Measurements from ENCODE around the gene STKLD1. TPM values are rescaled to one million over a fixed set of nuclear protein-coding genes. Genes with fewer than 3 reads are reported as not detected.
A peak's percentile ranks its signal among the peaks of the same experiment; 100 is the strongest.
"Not testable (repeated sequence)": the region's sequence is repeated elsewhere in the genome, so short reads cannot be mapped to it uniquely, and the experiment has no call there.

Gene STKLD1
- total RNA-seq, 1 donor from 2014 or later: 0.75 TPM

DNA sequence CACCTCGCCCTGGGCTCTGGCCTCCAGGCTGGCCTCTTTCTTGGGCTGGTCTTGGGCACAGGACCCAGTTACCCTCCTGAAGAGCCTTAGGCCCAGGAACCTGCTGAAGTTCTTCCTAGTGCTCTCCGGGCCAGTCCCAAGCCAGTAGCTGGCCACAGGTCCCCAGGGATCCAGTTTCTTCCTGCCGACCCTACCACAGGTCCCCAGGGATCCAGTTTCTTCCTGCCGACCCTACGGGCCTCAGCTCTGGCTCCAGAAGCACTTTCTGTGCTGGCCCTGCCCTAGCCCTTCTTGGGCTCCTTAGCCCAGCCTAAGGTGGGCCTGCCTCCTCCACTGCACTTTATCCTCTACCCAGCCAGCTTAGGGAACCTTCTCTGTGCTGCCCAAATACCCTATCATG is 65.4 kb downstream of the STKLD1 start:
- DNase-seq (ENCODE audit: low spot score): no peak

DNA sequence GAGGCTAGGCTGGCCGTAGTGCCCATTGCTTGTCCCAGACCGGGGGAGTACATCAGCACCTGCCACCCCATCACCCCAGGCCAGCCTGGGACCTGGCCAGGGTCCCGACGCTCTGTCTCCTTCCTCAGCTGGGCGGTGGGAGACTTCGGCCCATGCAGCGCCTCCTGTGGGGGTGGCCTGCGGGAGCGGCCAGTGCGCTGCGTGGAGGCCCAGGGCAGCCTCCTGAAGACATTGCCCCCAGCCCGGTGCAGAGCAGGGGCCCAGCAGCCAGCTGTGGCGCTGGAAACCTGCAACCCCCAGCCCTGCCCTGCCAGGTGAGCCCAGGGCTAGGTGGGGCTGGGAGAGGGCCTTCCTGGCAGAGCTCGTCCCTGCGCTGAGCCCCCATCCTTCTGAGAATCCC is 67.1 kb downstream of the STKLD1 start:
- no peak for DNase-seq (ENCODE audit: low spot score)

DNA sequence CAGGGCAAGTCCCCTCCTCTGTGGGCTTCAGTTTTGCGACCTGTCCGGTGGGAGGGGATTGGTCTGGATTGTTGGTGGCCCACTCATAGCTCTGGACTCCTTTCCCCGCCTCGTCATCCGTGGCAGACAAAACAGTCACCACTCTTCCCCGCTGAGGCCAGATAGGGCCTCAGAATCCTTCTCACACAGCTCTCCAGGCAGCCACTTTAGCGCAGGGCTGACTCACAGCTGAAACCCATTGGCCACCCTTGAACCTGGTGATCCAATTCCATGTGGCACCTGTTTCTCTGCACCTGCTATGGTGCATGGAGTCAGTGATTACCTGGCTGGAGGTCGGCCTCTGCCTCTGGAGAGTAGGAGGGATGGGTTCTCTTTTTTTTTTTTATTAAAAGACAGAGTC is 67.8 kb downstream of the STKLD1 start:
- no peak for DNase-seq (ENCODE audit: low spot score)

DNA sequence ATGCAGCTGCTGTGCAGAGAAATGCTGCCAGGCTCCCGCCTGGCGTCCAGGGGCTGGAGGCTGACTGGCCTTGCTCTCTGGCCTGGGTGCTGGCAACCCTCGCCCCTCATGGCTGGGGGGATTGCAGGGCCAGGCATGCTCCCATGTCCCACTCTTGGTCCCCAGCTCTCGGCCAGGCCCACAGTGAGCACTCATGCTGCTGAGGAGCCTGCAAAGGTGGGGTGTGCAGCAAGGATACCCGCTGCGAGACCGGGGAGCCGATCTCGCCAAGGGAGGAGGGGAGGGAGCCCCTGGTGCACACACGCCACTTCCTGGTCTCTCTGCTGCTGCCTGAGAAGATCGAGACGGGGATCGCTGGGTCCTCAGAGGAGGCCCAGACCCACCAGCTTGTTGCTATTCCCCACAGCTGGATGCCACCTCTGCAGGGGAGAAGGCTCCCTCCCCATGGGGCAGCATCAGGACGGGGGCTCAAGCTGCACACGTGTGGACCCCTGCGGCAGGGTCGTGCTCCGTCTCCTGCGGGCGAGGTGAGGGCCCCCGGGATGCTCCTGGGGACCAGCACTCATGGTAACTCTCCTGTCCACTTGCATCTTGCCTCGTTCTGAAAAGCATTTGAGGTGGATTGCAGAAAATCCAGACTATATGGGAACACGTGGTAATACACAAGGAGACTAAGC is 69.3 kb downstream of the STKLD1 start:
- DNase-seq (ENCODE audit: low spot score): no peak

DNA sequence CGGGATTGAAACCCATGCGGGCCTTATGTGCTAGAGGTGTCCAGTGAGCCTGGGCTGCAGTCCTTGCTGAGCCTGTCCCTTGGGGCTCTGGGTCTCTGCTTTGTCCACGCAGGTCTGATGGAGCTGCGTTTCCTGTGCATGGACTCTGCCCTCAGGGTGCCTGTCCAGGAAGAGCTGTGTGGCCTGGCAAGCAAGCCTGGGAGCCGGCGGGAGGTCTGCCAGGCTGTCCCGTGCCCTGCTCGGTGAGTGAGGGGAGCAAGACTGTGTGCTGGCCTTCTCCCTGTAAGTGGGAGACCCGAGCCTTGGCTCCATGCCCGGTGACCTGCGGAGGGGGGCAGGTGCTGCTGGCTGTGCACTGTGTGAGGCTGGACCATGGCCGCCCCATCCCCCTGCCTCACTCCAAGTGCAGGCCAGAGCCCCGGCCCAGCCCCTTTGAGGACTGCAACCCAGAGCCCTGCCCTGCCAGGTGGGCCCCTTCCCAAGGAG is 72.4 kb downstream of the STKLD1 start:
- DNase-seq (ENCODE audit: low spot score): no peak

DNA sequence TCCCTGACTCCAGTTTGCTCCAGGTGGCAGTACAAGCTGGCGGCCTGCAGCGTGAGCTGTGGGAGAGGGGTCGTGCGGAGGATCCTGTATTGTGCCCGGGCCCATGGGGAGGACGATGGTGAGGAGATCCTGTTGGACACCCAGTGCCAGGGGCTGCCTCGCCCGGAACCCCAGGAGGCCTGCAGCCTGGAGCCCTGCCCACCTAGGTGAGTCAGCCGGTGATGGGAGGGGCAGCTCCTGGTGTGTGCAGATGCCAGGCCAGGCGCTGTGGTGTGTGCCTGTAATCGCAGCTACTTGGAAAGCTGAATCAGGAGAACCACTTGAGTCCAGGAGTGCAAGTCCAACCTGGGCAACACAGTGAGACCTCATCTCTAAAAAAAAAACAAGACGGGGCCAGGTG is 73.6 kb downstream of the STKLD1 start:
- peak; percentile 77 for DNase-seq (ENCODE audit: low spot score)

DNA sequence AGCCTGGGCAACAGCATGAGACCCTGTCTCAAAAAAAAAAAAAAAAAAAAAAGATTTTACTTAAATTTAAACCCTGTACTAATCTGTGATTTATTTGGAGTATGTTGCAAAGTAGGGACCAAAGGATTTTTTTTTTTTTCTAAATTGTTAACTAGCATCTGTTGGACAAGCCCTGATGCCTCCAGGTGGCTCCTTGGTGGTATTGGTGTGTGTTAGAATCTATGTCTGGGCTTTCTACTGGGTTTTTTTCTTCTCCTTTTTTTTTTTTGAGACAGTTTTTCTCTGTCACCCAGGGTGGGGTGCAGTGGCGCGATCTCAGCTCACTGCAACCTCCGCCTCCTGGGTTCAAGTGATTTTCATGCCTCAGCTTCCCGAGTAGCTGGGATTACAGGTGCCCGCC is 75.7 kb downstream of the STKLD1 start:
- not testable (repeated sequence) for DNase-seq (ENCODE audit: low spot score)

DNA sequence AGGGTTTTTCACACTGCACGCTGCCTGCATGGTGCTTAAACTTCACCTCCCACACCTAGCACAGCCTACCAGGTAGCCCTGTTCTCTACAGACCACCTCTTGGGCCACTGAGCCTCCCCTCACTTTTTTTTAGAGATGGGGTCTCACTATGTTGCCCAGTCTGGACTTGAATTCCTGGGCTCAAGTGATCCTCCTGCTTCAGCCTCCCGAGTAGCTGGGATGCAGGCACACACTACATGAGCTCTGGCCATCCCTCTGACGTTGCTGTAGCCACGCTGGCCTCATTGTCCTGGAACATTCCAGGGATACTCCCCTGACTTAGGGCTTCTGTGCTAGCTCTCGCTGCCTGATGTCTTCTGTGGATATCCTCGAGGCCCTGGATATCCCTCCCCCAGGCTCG is 76.4 kb downstream of the STKLD1 start:
- no peak for DNase-seq (ENCODE audit: low spot score)

DNA sequence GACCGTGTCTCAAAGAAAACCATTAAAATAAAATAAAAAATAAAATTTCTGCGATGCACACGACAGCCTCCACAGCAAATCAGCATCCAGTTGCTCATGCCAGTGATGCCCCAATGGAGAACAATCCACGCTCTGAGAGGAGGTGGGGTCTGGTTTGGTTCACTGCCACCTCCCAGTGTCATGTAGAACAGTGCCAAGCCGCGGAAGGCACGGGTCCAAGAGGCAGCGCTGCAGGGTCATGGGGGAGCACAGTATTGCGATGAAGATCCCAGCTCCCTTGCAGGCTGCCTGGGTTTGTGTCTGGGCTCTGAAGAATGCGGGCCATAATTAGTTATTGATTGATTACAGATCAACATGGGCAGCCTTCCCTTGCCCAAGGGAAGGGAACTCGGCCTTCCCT is 77.5 kb downstream of the STKLD1 start:
- DNase-seq (ENCODE audit: low spot score): no peak

DNA sequence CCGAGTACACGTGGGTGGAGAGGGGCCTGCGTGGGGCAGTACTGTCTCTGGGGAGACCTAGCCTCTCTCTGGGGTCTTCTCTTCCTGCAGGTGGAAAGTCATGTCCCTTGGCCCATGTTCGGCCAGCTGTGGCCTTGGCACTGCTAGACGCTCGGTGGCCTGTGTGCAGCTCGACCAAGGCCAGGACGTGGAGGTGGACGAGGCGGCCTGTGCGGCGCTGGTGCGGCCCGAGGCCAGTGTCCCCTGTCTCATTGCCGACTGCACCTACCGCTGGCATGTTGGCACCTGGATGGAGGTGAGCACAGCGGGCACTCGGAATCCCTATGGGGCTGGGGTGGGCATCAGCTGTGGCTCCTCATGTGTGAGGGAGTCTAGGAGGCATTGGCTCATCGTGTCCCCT is 78.2 kb downstream of the STKLD1 start:
- DNase-seq (ENCODE audit: low spot score): no peak

DNA sequence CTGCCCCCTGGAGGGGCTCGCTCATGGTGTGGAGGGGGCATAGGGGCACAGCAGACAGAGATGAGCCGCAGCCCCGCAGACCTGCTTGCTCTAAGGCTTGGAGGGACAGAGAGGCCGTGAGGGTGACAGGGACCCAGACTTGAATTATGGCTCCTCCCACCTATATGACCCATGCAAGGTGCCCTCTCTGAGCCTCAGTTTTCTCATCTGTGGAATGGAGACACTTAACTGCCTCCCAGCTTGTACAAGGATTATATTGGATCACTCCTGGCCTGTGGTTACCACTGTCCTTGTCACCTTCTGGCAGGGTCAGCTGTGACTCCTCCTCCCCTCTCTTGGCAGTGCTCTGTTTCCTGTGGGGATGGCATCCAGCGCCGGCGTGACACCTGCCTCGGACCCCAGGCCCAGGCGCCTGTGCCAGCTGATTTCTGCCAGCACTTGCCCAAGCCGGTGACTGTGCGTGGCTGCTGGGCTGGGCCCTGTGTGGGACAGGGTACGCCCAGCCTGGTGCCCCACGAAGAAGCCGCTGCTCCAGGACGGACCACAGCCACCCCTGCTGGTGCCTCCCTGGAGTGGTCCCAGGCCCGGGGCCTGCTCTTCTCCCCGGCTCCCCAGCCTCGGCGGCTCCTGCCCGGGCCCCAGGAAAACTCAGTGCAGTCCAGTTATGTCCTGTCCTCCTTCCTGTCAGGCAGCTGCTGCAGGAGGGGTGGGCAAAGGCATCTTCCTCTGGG is 78.9 kb downstream of the STKLD1 start:
- DNase-seq (ENCODE audit: low spot score): no peak

Other genes starting within 250 kb of the STKLD1 start
- gene GBGT1, start 212.5 kb upstream of the STKLD1 start, total RNA-seq: 17.2 TPM
- not detected for gene OBP2B, start 167.1 kb upstream of the STKLD1 start, total RNA-seq
- gene ABO, start 101.2 kb upstream of the STKLD1 start, total RNA-seq: 25.4 TPM
- gene SURF6, start 40.2 kb upstream of the STKLD1 start, total RNA-seq: 19.6 TPM
- gene MED22, start 28.2 kb upstream of the STKLD1 start, total RNA-seq: 31.2 TPM
- 2,501 TPM for gene RPL7A, start 28.1 kb upstream of the STKLD1 start, total RNA-seq
- 42.2 TPM for gene SURF1, start 19.9 kb upstream of the STKLD1 start, total RNA-seq
- gene SURF2, start 19.8 kb upstream of the STKLD1 start, total RNA-seq: 26.0 TPM
- gene SURF4, start 306 bp upstream of the STKLD1 start, total RNA-seq: 128 TPM
- gene REXO4, start 41.6 kb downstream of the STKLD1 start, total RNA-seq: 19.5 TPM
- 3.5 TPM for gene ADAMTS13, start 46.0 kb downstream of the STKLD1 start, total RNA-seq
- gene CACFD1, start 83.6 kb downstream of the STKLD1 start, total RNA-seq: 24.9 TPM
- 19.6 TPM for gene SLC2A6, start 102.7 kb downstream of the STKLD1 start, total RNA-seq
- not detected for gene MYMK, start 148.6 kb downstream of the STKLD1 start, total RNA-seq
- 8.8 TPM for gene ADAMTSL2, start 158.3 kb downstream of the STKLD1 start, total RNA-seq
- not detected for gene FAM163B, start 233.0 kb downstream of the STKLD1 start, total RNA-seq

Measured in ureter (tissue), 1 donor.